ENCODE data around the gene DDX4. TPM values are rescaled to one million over a fixed set of nuclear protein-coding genes. Genes with fewer than 3 reads are reported as not detected.

DDX4 gene
- total RNA-seq (2022; extraction: Qiagen RNA extraction; ENCODE audit: low read depth), result 0.02 TPM in 1 of 5 replicates, not detected in the others

DNA sequence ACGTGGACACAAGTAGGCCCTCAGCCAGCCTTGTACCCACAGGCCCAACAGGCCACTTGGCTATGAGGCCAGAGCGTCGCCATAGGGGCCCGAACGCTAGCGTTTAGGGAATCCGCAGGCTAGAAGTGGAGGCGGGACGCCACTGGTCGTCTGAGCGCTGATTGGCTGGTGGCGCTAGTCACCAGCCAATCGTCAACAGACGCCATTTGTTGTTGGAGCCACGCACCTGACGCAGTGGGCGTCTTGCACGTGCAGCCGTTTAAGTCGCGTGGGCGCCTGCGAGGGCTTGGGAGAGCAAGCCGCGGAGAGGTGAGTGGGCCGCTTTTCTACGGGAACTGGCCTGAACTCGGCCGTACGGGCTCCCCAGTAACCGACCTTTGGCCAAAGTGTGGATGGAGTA is at the start of gene DDX4:
DDX4 (plus strand) TSS at position 269 of the 400 bp plus-strand sequence. CDS start 903 bp downstream, outside the sequence.

DNA sequence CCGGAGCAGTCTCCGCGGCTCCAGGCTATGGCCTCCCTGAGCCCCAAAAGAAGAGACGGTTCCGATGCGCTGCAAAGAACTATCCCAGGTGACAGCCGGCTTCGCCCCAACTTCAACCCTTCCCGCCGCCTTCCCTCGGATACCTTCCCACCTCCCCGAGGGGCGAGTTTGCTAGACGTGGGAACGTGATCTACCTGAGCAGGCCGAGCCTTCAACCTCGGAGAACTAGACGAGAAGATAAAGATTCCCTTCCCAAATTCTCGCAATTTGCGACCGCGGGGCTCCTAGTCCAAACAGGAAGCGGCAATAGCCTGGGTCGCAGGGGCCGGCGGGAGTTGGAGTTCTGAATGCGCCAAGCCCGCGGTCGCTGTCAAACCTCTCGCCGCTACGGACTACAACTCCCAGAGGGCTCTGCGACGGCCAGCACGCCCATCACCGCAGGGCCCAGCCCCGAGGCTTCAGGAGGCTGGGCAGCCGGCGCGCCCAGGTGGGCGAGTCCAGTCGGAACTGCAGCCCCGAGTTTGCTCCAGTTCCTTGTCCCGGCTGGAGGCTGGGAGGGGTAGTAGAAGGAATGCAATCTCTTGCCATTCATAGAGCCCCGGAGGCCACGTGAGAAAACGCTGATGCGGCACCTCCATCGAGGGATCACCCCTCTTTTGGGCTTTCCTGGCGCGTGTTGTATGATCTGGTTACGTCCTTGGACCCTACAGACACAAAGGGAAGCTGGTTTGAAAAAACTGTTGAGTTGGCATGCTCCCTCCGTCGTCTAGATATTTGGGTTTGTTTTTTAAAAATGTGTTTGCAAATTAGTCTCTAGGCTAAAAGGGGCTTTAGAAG is 25.6 kb upstream of the DDX4 start, which contains the start of gene SLC38A9:
SLC38A9 (minus strand) TSS at position 302 of the 837 bp plus-strand sequence. CDS start 14,366 bp downstream, outside the sequence.

DNA sequence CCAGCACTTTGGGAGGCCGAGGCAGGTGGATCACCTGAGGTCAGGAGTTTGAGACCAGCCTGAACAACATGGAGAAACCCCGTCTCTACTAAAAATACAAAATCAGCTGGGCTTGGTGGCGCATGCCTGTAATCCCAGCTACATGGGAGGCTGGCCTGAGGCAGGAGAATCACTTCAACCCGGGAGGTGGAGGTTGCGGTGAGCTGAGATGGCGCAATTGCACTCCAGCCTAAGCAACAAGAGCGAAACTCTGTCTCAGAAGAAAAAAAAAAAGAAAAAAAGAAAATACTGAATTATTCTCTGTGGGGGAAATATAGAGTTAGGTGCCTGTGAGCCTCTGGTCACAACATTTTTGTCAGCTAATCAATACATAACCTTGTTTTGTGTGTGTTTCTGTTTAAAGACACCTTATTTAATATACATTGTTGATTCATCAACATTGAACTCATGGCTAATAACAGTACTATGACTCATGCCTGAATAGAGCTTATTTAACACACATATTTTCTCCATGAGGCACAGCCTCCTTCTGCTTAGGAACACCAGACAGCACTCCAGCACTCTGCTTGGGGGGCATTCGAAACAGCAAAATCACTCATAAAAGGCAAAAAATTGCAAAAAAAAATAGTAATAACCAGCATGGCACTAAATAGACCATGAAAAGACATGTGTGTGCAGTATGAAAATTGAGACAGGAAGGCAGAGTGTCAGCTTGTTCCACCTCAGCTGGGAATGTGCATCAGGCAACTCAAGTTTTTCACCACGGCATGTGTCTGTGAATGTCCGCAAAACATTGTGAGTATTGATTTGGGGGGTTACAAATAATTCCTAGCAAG is 113.2 kb downstream of the DDX4 start, which contains the start of gene IL31RA:
IL31RA (plus strand) TSS at position 519 of the 836 bp plus-strand sequence; CDS start at position 733, 214 bp downstream.

Other genes starting within 250 kb of the DDX4 start
- gene PLPP1, start 203.1 kb upstream of the DDX4 start, total RNA-seq (2022; extraction: Qiagen RNA extraction; ENCODE audit: low read depth), result 28.6 to 35.1 TPM (median 33.8 TPM) in 5 replicates
- 22.2 to 38.3 TPM (median 25.4 TPM) in 5 replicates for gene SLC38A9, start 25.7 kb upstream of the DDX4 start, total RNA-seq (2022; extraction: Qiagen RNA extraction; ENCODE audit: low read depth)
- gene IL31RA, start 113.3 kb downstream of the DDX4 start, total RNA-seq (2022; extraction: Qiagen RNA extraction; ENCODE audit: low read depth), result 1.3 to 2.0 TPM (median 1.9 TPM) in 5 replicates

All from A549 treated with CpdA at 1 μM for 4 hours (cell line).